ENCODE measurements around the gene STAT3. TPM values are rescaled to one million over a fixed set of nuclear protein-coding genes. Genes with fewer than 3 reads are reported as not detected.

Gene STAT3
- polyA plus RNA-seq, 1 of the 3 experiments (the other 2 are of a cell fraction) = 35.7 TPM

GRCh38 chr17:42279776-42280630, 108.2 kb downstream of the STAT3 start:
- no peaks in the 10 kb centered on the region for H3K27me3 ChIP-seq (ENCODE audit: insufficient read depth)
- no peak overlapping the region for H3K9ac ChIP-seq
- H3K36me3 ChIP-seq (replicated peaks in 1 of 2; ENCODE audit: control insufficient read depth in 1 of 2, insufficient read depth in 2 of 2, low read length in 1 of 2) = no peaks in the 10 kb centered on the region
- 86% methylated on average over 3 of the region's 4 CpGs for WGBS (ENCODE audit: low lambda C conversion rate)
- peak; percentile 9 for DNase-seq
- CTCF ChIA-PET = interaction anchor here (1.2 to 2.0 kb wide), 3 partner anchors 10 to 42 kb away, joined by 3 to 5 read pairs (median 3); no protein-coding TSS in a partner anchor
- peaks cover 2% of the 10 kb centered on the region for H3F3A ChIP-seq (replicated peaks; ENCODE audit: insufficient read depth)
- no peak overlapping the region for H3K4me2 ChIP-seq
- H3K4me3 ChIP-seq (ENCODE audit: low read depth in 2 of 2, low read length in 1 of 2) = no peak overlapping the region
- peaks cover 7% of the 10 kb centered on the region for H3K79me2 ChIP-seq (ENCODE audit: insufficient read depth)
- TF ChIP-seq TEAD4 (IDR thresholded peaks at IDR 0.05; ENCODE audit: borderline replicate concordance, insufficient read depth) (no peak), MAX (IDR thresholded peaks at IDR 0.05; ENCODE audit: low read depth) (no peak), REST (IDR thresholded peaks at IDR 0.05; ENCODE audit: low read depth, low read length) (no peak), FOSL2 (IDR thresholded peaks at IDR 0.05; ENCODE audit: borderline replicate concordance, low read depth) (no peak), MEF2A (IDR thresholded peaks at IDR 0.05; ENCODE audit: borderline replicate concordance, low read depth) (no peak), EP300 (IDR thresholded peaks at IDR 0.05; ENCODE audit: borderline replicate concordance in 1 of 2, low read depth in 1 of 2, low read length in 1 of 2) (no peak), JUND (IDR thresholded peaks at IDR 0.05) (no peak), ZBTB33 (IDR thresholded peaks at IDR 0.05; ENCODE audit: borderline replicate concordance, low read depth) (no peak), TCF12 (IDR thresholded peaks at IDR 0.05) (no peak), GATA2 (CRISPR knock-in tag; IDR thresholded peaks at IDR 0.05) (no peak), IRF3 (IDR thresholded peaks at IDR 0.05; ENCODE audit: low read depth, low read length) (no peak), CHD2 (IDR thresholded peaks at IDR 0.05; ENCODE audit: low read length, partially characterized antibody) (no peak), SIN3A (IDR thresholded peaks at IDR 0.05; ENCODE audit: borderline replicate concordance, low read depth, low read length) (no peak), FOXJ3 (CRISPR knock-in tag; IDR thresholded peaks at IDR 0.05) (no peak), TAF1 (IDR thresholded peaks at IDR 0.05; ENCODE audit: borderline replicate concordance, low read depth, low read length) (no peak), RXRA (IDR thresholded peaks at IDR 0.05; ENCODE audit: borderline replicate concordance, low read depth) (no peak)
- H3K4me1 ChIP-seq (ENCODE audit: control insufficient read depth in 1 of 2, insufficient read depth in 2 of 2, low read depth in 1 of 2, low read length in 1 of 2) = peaks cover 9 to 20% of the 10 kb centered on the region in 2 experiments; a peak in 3 of 4 replicates
- no peaks in the 10 kb centered on the region for H3K9me2 ChIP-seq
- POLR2A ChIA-PET = interaction anchor here (1.2 kb wide), 1 partner anchor 8 kb away, joined by 3 read pairs; the partner anchor contains the start of gene STAT5A
- no peak overlapping the region for H3K27ac ChIP-seq (ENCODE audit: low read depth in 2 of 2, low read length in 1 of 2)
- no peak overlapping the region for H2AFZ ChIP-seq (ENCODE audit: low read depth)
- no peaks in the 10 kb centered on the region for H4K20me1 ChIP-seq (ENCODE audit: insufficient read depth)
- H3K9me3 ChIP-seq = no peaks in the 10 kb centered on the region
